NCI-H2171 treated with DMSO at 0.1 percent for 48 hours (cell line): ENCODE measurements around the gene KCNJ10.

Experiments used
- DNase-seq: peaks from one replicate; lab custom pipeline; 2025; lab: John Stamatoyannopoulos, UW

The KCNJ10 gene

DNA sequence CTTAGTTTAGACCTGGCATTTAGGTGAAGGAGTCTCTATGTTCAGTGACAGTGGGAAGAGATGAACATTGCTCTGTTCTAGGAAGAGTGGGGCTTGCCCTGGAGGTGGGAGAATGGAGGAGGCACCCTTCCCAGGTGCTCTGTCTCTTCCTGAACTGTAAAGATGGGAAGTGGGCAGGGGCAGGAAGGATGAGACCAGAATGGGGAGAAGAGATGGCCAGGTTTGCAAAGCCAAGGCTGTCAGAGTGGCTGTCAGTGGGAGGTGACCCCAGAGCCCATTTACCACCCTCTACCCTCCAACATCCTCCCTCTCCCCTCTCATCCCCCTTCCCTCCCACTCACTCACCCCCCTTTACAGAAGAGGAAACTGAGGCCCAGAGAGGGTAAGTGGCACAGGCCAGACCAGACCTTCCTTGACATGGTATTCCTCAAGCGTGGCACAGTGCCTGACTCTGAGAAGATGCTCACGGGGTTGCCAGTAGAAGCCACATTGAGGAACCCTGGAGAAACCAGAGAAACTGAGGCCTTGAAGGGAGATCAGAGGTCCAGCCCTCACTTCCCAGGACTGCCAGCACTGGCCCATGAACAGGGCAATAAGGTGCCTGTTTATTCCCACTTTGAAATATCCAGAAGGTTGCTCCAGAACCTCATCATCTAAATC lies 29.9 kb upstream of the KCNJ10 start:
- no peak for DNase-seq

DNA sequence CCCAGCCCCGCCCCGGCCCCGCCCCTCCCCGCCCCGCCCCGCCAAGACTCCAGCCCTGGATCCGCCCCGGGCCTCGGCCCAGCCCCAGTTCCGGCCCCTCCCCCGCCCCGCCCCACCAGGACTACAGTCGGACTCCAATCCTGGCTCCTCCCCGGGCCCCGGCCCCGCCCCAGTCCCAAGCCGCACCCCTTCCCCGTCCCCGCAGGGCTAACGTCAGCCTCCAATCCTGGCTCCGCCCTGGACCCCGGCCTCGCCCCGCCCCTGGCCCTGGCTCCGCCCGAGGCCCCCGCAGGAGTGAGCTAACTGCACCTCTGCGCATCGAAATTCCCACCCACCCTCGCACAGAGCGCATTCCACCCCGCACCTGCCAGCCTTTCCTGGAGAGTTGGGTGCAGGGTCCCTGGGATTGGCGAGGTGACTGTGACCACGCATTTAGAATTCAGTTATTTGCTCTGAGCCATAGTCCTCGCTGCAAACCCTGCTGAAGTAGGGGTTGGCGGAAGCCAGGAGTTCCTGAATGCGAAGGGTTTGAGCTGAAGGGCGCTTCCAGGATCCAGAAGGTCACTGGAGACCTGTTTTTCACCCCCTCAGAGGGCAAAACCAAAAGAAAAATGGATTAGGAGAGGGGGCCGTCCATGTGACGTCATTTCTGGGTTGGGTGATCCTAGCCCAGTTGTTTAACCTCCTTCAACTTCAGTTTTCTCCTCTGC lies 29.0 kb upstream of the KCNJ10 start:
- DNase-seq = peak; percentile 94

DNA sequence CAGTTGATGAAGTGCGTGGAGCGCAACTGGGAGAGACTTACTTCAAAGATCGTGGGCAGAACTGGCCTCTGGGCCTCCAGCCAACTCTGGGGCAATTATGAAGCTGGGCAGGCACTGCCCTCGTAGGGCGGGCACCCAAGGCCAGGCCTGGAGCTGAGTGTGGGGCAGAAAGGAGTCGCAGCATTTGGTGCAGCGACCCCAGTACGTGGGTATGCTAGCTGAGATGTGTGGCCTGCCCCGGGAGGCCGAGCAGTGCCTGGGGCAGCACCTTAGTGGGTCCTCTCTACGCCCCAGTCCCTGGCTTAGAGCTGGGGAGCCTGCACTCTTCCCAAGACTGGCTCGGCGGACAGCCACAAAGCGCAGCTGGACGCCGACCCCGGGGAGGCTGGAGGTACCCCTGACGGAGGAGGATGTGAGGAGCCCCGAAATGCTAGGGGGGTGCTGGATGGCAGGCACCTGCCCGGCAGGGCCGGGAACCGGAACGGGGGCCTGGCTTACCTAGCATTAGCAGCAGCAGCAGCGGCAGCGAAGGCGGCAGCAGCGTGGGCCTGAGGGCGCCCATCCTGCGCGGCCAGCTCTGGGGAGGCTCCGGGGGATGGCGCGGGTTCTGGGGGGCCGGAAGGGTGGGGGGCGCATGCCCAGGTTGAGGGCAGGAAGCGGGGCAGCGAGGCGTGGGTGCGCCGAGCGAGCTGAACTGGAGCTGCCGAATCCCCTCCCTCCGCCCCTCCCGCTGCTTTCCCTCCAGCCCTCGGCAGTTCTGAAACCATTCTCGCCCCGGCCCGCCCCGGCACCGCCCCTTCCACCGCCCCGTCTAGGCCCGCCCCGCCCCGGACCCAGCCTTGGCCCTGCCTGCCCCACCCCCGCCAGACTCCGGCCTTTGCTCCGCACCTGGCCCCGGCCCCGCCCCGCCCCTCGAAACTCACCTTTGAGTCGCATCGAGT lies 28.2 kb upstream of the KCNJ10 start, which contains the start of gene IGSF8:
TSS of gene IGSF8 (minus strand) at position 709 of the 941 bp plus-strand sequence. CDS start at position 562, 147 bp downstream.
- DNase-seq = peak; percentile 94

- DNase-seq = no peak
These were observed 27.4 kb upstream of the KCNJ10 start for GRCh38 chr1:160097151-160097910.

DNA sequence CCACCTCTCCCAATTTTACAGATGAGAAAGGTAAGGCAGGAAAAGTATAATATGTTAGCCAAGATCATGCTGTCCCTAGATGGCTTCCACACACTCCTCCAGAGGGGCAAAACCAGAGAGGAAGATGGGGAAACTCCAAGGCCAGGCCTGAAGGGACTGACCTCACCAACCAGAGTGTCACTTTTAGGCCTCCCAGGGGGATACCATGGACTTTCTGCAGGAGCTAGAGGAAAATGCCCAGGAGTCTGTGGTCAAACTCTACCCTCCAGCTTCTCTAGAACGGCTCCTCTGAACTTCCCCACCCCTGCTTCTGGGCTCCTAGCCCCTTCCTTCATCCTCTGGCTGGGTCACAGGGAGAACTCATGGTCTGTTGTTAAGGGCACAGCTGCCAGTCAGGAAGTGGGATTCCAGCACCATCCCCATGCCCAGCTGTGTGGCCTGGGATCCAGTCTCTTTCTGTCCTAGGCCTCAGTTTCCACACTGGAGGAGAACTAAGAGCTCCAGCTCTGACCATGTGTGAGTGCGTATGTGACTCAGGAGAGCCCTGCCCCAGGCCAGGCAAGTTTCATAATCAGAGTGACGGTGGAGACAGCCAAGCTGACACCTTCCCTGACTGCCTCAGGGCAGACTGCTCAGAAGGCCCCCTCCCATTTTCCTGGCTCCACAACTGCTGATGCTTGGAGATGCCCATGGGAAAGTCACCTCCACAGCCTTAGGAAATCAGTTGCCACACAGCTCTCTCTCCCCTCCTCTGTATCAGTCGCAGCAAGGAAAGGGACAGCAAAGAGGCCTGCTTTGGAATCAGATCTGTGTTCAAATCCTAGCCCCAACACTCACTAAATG lies 26.5 kb upstream of the KCNJ10 start:
- DNase-seq = no peak

DNA sequence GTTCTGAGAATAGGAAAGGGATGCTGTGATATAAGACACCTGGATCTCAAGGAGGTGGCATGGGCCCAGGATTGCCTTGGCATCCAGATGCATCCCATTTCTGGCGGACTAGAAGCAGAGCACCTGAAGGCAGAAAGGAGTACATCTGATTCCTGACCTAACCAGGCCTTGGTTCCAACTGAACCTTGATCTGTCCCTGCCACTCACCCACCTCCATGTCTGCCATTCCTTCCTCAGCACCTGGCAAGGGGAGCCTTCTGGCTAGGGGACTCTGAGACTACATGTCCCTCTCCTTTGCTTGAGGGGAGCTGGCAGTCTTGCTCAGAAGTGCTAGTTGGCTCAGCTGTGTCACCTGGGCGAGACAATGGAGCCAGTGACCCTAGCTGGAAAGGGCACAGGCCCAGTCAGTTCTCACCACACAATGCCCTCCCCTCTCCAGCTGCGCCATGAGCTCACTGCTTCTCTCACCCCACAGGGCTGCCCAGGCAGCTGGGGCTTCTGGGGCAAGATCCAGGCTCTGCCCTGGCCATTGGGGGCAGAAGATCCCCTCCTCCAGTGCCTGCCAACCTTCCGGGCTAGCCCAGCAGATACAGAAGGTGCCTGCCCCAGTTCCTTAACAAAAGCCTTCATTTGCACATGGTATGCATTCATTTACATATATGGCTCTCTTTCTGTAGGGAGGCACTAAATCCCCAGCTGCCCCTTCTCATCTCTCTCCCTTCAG lies 25.6 kb upstream of the KCNJ10 start:
- DNase-seq = no peak

DNA sequence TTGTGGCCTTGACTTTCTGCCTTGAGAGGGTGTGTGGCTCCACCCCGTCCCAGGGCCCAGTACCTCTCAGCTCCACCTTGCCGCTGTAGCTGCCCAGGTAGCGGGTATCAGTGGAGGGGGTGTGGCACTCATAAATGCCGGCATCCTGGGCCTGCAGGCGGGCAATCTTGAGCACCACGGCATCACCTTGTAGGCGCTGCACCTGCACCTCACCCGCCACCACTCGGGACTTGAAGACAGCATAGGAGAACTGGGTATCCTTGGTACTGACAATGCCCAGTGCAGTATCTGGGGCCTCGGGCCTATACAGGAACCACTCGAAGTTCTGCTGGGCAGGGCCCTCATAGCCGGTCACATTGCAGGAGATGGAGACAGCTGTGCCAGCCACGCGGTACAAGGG lies 24.8 kb upstream of the KCNJ10 start:
- no peak for DNase-seq

GRCh38 chr1:160094291-160094625 lies 24.3 kb upstream of the KCNJ10 start:
- DNase-seq = no peak

DNA sequence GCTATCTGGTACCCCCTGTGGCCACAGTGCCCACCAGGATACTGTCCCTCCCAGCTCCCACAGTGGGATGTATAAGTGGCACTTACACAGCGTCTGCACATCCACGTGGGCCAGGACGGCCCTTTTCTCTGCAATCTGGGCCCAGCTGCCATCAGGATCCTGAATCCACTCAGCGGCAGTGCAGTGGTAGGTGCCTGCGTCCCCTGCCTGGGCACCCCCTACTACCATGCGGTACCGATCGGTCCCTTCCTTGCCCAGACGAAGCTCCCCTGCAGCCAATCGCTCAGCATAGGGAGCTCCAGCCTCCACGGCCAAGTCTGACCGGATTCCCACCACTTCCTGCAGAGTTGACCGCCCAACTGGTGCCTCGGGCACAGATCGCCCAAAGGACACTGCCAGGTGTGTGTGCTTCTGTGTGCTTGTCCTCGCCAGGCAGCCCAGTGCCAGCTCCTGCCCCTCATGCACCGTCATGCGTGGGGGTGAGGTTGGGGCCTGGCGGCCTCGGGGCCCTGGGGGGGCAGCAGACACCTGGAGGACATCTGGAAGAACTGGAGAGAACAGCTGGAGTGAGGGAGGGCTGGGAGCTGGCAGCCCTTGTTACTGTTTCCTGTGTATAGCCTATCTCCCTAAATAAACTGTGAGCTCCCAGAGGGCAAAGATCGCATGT lies 23.8 kb upstream of the KCNJ10 start:
- DNase-seq = no peak

DNA sequence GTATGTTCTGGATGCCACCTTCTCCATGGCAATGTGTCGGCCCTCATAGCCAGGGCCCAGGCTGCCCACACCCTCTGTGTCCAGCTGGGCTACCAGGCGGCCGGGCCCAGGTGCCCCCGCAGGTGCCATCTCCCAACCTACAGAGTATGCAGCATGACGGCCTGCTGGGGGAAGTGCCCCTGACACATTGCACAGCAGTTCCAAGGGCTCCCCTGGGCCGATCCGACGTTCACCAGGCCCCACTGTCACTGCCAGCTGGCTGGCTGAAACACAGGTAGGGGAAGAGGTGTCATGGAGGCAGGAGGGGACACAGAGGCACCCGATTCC lies 23.1 kb upstream of the KCNJ10 start:
- no peak for DNase-seq

GRCh38 chr1:160092366-160093068 lies 22.6 kb upstream of the KCNJ10 start:
- DNase-seq = no peak

DNA sequence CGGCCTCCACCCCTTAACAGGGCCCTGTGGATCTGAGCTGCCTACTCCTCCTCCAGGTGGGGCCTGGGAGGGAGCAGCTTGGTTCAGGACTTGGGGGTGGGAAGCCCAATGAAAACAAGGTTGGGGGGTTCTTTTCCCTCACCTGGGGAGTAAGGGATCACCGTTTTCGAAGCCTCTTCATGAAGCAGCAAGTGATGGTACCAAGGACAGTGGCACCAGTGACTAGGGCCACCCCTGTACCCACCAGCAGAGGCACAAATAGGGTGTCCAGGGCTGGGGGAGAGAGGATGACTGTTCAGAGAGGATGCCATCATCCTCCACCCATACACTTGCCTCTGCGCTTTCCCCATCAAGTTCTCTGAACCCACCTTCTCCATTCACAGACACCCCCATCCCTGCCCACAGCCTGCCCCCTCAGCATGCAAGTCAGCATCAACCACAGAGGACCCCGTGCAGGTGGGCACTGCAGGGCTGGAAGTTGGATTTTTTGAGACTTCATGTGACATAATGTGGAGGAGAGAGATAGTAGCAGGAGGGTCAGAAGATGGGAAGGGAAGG lies 21.8 kb upstream of the KCNJ10 start:
- no peak for DNase-seq

DNA sequence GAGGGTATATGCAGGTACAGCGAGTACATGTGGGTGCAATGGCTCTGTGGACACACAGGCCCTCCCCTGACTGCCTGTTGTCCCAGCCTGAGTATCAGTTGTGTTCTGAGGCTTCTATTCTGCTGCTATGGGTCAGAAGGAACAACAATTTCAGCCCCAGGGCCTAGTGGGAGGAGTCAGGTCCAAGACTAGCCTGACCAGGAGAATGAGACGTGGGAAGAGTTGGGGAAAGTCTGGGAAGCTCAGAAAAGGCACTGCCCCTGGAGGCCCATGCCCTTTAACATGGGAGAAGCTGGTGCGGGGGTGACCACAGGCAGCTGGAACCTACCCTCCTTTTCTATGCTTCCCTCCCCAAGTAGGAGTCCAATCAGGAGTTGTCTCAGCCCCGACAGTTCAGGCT lies 20.8 kb upstream of the KCNJ10 start:
- DNase-seq = no peak

DNA sequence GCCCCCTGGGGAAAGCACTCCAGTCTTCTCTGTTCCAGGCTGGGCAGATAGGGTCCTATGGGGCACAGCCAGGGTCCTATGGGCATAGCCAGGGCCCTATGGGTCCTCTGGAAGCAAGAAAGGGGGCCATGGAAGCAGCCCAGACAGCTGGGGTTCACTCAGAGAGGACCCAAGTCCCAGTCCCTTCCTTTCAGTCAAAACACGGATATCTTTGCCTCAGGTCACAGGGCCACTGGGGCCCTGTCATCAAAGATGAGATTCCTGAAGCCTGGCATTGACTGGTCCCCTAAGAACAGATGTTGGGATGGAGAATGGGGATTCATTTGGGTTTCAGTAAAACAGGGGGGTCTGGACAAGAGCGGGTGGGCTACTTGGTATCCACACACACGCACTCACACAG lies 19.9 kb upstream of the KCNJ10 start:
- no peak for DNase-seq

DNA sequence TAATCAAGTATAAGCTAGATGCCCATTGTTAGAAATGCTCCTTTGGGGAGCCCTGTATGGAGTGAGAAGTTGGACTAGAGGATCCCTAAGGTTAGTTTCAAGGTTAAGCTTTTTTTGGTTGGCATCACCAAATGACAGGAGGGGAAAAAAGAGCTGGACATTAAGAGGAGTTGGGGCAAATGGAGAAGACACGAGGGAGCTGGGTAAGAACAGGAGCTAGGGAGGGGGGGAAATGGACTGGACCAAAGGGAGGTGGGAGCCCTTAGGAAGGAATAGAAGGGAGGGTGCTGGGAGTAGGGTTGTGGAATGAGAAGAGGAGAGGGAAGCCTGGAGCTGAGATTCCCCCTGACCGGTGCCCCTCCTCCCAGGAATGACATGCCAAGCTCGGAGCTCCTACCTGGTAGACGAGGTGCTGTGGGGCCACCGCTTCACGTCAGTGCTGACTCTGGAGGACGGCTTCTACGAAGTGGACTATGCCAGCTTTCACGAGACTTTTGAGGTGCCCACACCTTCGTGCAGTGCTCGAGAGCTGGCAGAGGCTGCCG lies 17.2 kb upstream of the KCNJ10 start:
- no peak for DNase-seq

GRCh38 chr1:160086456-160086892 lies 16.5 kb upstream of the KCNJ10 start:
- no peak for DNase-seq

DNA sequence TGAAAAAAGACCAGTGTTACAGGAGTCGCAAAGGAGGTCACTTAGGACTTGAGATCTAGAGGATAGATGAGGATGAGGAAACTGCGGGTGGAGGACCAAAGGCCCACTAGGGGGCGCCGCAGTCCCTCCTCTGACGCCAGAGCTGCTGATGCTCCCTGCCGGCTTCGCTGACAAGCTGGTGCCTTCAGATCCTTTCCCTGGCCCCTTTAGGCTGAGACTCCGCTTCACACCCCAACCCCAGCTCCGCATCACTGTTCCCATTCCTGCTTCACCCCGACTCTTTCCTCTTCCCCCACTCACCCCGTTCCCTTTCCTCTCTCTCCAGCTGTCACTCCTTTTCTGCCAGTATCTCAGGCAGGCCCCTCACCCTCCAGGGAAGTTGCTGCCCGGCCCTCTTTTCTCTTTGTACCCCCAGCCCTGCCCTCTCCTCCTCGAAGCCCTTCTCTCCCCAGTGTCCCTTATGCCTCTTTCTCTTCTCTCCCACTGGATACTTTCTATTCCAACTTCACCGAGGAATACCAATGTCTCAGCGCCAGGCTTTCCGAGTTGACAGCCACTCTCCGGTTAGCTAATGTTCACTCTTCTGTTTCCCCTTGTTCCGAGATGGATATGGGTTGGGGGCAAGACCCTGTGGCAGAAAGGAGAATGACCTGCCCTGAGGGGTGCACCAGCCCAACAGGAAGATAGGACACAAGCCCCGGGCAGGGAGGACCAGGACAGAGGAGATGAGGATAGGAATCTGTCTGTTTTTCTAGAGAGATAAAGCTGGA lies 15.9 kb upstream of the KCNJ10 start:
- DNase-seq = peak; percentile 49

DNA sequence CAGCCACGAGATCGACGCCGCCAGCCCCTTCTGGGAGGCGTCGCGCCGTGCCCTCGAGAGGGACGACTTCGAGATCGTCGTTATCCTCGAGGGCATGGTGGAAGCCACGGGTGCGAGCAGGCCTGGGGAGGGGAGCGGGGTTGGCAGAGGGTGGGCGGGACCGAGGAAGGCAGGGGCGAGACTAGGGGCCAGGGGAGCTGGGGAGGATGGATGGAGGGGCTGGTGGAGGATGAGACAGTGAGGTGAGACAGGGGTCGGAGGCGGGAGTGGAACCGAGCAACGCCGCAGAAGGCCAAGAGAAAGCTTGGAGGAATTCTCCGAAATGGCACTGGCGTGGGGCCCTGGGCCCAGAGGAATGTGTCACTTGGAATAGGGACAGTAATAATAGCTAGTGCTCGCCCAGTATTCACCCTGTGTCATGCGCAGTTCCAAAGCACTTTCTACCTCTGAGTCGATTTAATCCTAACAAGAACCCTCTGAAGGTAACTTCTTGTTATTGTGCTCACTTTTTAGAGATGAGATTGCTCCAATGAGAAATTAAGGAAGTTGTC lies 14.9 kb upstream of the KCNJ10 start:
- DNase-seq = no peak
